ENCODE data around the gene PLD6. TPM values are rescaled to one million over a fixed set of nuclear protein-coding genes. Genes with fewer than 3 reads are reported as not detected.
"Not testable (repeated sequence)": the region's sequence is repeated elsewhere in the genome, so short reads cannot be mapped to it uniquely, and the experiment has no call there.

PLD6 gene
- total RNA-seq, 1 experiment from 2014 or later = 26.0 TPM

DNA sequence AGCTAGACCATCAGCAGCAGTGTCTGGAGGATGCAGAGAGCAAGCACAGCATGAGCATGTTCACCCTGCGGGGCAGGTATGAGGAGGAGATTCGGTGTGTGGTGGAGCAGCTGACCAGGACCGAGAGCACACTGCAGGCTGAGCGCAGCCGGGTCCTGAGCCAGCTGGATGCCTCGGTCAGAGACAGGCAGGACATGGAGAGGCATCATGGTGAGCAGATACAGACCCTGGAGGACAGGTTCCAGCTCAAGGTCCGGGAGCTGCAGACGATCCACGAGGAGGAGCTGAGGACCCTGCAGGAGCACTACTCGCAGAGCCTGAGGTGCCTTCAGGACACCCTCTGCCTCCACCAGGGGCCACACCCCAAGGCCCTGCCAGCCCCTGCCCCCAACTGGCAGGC lies 38.8 kb downstream of the PLD6 start:
- no peak for DNase-seq
- Histone ChIP-seq H3K4me1 (no peaks in the 10 kb centered on the region), H3K27ac (no peak overlapping the region), H3K36me3 (peaks cover 82% of the 10 kb centered on the region), H3K4me3 (no peak overlapping the region), H3K9me3 (replicated peaks) (no peaks in the 10 kb centered on the region), H3K27me3 (no peaks in the 10 kb centered on the region)

DNA sequence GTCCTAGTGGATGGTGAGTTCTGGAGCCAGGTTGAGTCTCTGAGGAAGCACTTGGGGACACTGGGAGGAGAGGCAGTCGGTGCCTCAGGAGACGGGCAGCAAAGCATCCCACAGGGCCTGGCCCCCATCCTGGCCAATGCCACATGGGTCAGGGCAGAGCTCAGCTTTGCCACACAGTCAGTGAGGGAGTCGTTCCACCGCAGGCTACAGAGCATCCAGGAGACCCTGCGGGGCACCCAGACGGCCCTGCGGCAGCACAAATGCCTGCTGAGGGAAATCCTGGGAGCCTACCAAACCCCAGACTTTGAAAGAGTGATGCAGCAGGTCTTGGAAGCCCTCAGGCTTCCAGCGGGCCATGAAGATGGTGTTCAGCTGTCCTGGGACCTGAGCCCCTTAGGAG lies 39.7 kb downstream of the PLD6 start:
- Histone ChIP-seq H3K27ac (no peak overlapping the region), H3K9me3 (replicated peaks) (no peaks in the 10 kb centered on the region), H3K4me3 (no peak overlapping the region), H3K36me3 (peaks cover 81% of the 10 kb centered on the region), H3K4me1 (no peaks in the 10 kb centered on the region), H3K27me3 (no peaks in the 10 kb centered on the region)
- DNase-seq = no peak

DNA sequence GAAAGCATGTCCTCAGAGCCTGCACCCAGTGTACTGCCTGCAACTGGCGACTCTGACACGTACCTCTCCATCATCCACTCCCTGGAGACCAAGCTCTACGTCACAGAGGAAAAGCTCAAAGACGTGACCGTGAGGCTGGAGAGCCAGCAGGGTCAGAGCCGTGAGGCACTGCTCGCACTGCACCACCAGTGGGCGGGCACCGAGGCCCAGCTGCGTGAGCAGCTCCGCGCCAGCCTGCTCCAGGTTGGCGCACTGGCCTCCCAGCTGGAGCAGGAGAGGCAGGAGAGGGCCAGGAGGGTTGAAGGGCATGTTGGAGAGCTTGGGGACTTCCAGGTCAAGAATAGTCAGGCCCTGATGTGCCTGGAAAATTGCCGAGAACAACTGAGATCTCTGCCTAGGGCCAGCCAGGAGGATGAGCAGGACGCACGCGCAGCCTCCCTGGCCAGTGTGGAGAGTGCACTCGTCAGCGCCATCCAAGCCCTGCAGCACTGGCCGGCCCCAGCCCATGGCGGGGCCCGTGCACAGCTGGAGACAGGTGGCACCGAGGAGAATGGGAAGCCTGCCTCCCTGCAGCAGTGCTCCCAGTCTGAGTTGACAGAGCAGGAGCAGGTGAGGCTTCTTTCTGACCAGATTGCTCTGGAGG lies 40.3 kb downstream of the PLD6 start:
- no peaks in the 10 kb centered on the region for H3K9me3 ChIP-seq (replicated peaks)
- no peaks in the 10 kb centered on the region for H3K27me3 ChIP-seq
- no peaks in the 10 kb centered on the region for H3K4me1 ChIP-seq
- H3K27ac ChIP-seq = no peak overlapping the region
- DNase-seq = no peak
- H3K4me3 ChIP-seq = no peak overlapping the region
- peaks cover 81% of the 10 kb centered on the region for H3K36me3 ChIP-seq

DNA sequence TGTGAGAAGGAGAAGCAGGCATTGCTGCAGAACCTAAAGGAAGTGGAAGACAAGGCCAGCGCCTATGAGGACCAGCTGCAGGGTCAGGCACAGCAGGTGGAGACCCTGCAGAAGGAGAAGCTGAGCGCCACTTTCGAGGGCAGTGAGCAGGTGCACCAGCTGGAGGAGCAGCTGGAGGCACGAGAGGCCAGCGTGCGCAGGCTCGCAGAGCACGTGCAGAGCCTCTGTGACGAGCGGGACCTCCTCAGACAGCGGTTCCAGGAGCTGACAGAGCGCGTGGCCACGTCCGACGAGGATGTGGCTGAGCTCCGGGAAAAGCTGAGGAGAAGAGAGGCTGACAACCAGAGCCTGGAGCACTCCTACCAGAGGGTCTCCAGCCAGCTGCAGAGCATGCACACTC lies 41.5 kb downstream of the PLD6 start:
- no peak for DNase-seq

DNA sequence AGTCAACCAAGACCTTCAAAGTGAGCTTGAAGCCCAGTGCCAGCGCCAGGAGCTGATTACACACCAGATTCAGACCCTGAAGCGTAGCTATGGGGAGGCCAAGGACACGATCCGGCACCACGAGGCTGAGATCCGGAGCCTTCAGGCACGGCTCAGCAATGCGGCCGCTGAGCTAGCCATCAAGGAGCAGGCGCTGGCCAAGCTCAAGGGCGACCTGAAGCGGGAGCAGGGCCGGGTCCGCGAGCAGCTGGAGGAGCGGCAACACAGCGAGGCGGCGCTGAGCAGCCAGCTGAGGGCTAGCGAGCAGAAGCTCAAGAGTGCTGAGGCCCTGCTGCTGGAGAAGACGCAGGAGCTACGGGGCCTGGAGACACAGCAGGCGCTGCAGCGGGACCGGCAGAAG lies 42.0 kb downstream of the PLD6 start:
- Histone ChIP-seq H3K27me3 (no peaks in the 10 kb centered on the region), H3K4me1 (no peaks in the 10 kb centered on the region), H3K9me3 (replicated peaks) (no peaks in the 10 kb centered on the region), H3K4me3 (no peak overlapping the region), H3K36me3 (peaks cover 92% of the 10 kb centered on the region), H3K27ac (no peak overlapping the region)
- no peak for DNase-seq

More for the DNA sequence above, 41.5 kb downstream of the PLD6 start:
- Histone ChIP-seq H3K27ac (no peak overlapping the region), H3K27me3 (no peaks in the 10 kb centered on the region), H3K4me1 (no peaks in the 10 kb centered on the region), H3K36me3 (peaks cover 88% of the 10 kb centered on the region), H3K4me3 (no peak overlapping the region), H3K9me3 (replicated peaks) (no peaks in the 10 kb centered on the region)

DNA sequence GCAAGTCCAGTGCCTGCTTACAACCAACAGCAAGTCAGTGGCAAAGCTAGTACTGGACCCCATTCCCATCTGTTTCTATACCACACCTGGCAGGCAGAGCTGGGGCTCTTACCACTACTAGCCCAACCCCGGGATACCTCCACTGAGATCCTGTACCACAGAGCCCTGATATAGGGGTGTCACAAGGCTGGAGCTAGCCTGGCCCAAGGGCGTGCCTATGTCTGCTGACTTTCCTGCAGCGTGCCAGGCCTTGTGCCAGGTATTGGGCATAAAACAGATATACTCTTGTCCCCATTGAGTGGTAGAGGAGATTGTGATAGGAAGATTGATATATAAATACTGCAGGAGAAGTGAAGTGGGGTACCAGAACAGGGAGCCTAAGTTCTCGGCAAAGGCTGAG lies 44.4 kb downstream of the PLD6 start:
- Histone ChIP-seq H3K9me3 (replicated peaks) (no peaks in the 10 kb centered on the region), H3K36me3 (peaks cover 87% of the 10 kb centered on the region), H3K4me1 (no peaks in the 10 kb centered on the region)

DNA sequence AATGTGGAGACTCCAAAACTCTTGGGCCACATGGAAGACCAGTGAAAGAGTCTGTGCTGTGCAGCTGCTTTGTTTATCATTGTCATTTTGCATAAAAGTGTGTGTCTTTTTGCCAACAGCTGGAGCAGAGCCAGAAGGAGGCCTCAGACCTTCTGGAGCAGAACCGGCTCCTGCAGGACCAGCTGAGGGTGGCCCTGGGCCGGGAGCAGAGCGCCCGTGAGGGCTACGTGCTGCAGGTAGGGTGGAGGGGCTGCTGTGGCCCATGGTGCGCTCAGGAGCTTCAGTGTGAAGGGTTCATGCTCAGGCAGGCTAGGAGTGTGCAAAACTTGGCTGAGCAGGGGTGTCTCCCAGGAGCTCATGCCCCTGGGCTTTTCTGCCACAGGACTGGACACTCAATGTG lies 45.0 kb downstream of the PLD6 start:
- no peaks in the 10 kb centered on the region for H3K27me3 ChIP-seq
- H3K36me3 ChIP-seq = peaks cover 87% of the 10 kb centered on the region
- H3K4me3 ChIP-seq = no peak overlapping the region
- H3K4me1 ChIP-seq = no peaks in the 10 kb centered on the region
- H3K27ac ChIP-seq = no peak overlapping the region
- H3K9me3 ChIP-seq (replicated peaks) = no peaks in the 10 kb centered on the region
- DNase-seq = no peak

More for the DNA sequence above, 44.4 kb downstream of the PLD6 start:
- no peak for DNase-seq
- Histone ChIP-seq H3K4me3 (no peak overlapping the region), H3K27ac (no peak overlapping the region), H3K27me3 (no peaks in the 10 kb centered on the region)

DNA sequence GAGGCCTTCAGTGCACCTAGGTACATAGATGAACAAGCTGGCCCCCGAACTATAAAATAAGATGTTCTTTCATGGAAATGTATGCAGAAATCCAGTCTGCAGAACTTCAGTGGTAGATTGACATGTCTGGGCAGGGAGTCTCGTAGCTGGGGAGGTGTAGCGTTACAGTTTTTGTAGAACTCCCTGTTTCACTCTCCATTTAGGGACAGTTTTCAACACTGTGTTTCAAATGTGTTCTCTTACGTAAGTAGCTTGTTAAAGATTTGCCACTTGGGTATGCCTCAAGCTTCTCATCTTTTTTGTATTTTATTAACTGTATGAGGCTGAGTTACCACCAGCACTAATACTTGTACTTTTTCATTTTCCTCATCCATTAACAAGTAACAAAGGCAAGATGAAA lies 46.6 kb downstream of the PLD6 start:
- Histone ChIP-seq H3K27ac (no peak overlapping the region), H3K36me3 (peaks cover 87% of the 10 kb centered on the region), H3K9me3 (replicated peaks) (no peaks in the 10 kb centered on the region), H3K4me3 (no peak overlapping the region), H3K27me3 (no peaks in the 10 kb centered on the region), H3K4me1 (no peaks in the 10 kb centered on the region)
- no peak for DNase-seq

DNA sequence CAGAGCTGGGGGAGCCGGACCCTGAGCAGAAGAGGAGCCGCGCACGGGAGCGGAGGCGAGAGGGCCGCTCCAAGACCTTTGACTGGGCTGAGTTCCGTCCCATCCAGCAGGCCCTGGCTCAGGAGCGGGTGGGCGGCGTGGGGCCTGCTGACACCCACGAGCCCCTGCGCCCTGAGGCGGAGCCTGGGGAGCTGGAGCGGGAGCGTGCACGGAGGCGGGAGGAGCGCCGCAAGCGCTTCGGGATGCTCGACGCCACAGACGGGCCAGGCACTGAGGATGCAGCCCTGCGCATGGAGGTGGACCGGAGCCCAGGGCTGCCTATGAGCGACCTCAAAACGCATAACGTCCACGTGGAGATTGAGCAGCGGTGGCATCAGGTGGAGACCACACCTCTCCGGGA lies 47.6 kb downstream of the PLD6 start:
- not testable (repeated sequence) for H3K9me3 ChIP-seq (replicated peaks); H3K4me3 ChIP-seq; DNase-seq; H3K27ac ChIP-seq; H3K27me3 ChIP-seq; H3K4me1 ChIP-seq
- peaks cover 87% of the 10 kb centered on the region for H3K36me3 ChIP-seq

DNA sequence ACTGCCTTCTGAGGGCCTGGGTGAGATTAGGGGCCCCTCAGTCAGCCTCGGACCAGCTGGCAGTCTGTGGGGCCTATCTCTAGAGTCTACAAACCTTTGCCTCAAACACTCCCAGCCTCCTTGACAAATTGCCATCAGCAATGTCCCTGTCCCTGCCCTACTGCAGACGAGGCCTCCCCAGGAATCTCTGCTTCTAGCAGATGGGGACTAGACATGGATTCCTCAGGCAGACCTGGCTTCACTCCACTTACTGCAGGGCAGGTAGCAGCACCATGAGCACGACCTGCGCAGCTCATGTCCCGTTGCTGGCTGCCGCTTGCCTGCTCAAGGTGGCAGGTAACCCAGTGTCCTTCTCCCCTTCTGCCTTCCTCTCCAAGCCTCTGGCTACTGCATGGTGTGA lies 49.1 kb downstream of the PLD6 start:
- H3K27ac ChIP-seq = no peak overlapping the region
- H3K4me1 ChIP-seq = no peaks in the 10 kb centered on the region
- H3K36me3 ChIP-seq = peaks cover 84% of the 10 kb centered on the region
- DNase-seq = no peak
- no peaks in the 10 kb centered on the region for H3K27me3 ChIP-seq
- no peaks in the 10 kb centered on the region for H3K9me3 ChIP-seq (replicated peaks)
- H3K4me3 ChIP-seq = no peak overlapping the region

DNA sequence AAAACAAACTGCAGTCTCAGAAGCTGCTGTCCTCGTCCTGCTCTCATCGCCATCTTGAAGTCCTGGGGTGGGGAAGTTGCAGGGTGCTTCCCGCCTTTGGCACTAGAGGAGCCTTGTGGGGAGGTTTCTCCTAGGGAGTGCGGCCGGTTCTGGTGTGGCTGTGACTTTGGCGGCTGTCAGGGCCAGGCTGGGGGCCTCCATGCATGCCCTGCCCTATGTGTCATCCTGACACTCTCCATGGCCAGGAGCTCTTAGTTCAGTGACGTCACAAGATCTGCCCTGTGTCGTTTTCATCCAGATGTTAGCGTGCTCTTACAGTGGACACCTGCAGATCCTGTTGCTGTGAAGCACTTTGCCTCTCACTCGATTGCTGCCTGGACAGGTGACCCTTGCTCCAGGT lies 49.6 kb downstream of the PLD6 start:
- Histone ChIP-seq H3K27me3 (no peaks in the 10 kb centered on the region), H3K4me3 (no peak overlapping the region), H3K36me3 (peaks cover 85% of the 10 kb centered on the region), H3K9me3 (replicated peaks) (no peaks in the 10 kb centered on the region), H3K27ac (no peak overlapping the region), H3K4me1 (no peaks in the 10 kb centered on the region)
- DNase-seq = no peak

DNA sequence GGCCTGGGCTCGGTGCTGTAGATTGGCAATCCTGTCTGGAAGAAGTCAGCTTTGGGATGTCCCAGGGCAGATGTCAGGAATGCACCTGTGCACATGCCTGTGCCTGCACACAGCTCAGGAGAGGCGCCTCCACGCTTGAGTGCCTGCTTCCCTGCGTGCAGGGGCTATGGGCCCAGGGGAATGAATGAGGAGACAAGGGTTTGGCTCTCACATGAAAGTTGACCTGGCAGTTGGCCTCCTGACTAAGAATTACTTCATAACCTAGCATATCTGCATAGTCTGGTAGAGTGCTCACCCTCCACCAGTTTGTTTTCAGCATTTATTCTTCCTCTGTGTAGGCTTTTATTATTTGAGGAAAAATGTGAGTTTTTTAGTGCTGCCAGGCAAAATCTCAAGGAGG lies 50.0 kb downstream of the PLD6 start:
- peaks cover 85% of the 10 kb centered on the region for H3K36me3 ChIP-seq
- DNase-seq = no peak
- no peak overlapping the region for H3K27ac ChIP-seq
- no peaks in the 10 kb centered on the region for H3K9me3 ChIP-seq (replicated peaks)
- H3K4me3 ChIP-seq = no peak overlapping the region
- no peaks in the 10 kb centered on the region for H3K27me3 ChIP-seq
- no peaks in the 10 kb centered on the region for H3K4me1 ChIP-seq

DNA sequence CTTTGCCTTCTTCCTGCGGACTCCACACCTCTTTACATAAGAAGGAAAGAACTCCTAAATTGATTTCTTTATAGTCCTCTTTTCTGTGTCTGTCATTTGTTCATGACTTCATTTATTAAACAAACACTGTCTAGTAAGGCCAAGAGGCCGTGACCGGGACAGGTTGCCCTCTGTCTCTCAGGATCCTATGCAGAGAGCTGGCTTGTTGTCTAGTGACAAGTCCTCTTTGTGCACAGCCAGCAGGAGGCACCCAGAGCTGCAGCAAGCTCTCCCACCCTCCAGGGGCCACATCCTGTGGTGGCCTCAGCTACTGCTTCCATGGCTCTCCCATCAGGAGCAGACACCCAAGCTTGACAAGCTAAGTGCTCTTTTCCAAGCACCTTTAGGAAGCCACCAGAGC lies 50.6 kb downstream of the PLD6 start:
- no peaks in the 10 kb centered on the region for H3K9me3 ChIP-seq (replicated peaks)
- no peak for DNase-seq
- H3K4me1 ChIP-seq = no peaks in the 10 kb centered on the region
- no peak overlapping the region for H3K4me3 ChIP-seq
- no peak overlapping the region for H3K27ac ChIP-seq
- no peaks in the 10 kb centered on the region for H3K27me3 ChIP-seq
- peaks cover 85% of the 10 kb centered on the region for H3K36me3 ChIP-seq

DNA sequence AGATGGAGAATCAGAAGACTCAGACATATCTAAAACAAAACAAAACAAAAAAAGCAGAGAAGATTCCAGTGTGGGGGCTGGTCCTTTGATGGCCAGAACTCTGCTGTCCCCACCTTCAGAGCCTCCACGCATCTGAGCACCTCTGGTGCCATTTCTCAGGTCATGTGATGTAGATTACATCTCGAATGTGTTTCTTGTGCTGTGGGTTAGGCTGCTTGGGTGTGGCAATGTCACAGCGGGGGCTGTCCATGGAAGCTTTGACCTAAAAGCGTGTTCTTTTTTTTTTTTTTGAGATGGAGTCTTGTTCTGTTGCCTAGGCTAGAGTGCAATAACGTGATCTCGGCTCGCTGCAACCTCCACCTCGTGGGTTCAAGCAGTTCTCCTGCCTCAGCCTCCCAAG lies 51.2 kb downstream of the PLD6 start:
- H3K36me3 ChIP-seq = peaks cover 85% of the 10 kb centered on the region

DNA sequence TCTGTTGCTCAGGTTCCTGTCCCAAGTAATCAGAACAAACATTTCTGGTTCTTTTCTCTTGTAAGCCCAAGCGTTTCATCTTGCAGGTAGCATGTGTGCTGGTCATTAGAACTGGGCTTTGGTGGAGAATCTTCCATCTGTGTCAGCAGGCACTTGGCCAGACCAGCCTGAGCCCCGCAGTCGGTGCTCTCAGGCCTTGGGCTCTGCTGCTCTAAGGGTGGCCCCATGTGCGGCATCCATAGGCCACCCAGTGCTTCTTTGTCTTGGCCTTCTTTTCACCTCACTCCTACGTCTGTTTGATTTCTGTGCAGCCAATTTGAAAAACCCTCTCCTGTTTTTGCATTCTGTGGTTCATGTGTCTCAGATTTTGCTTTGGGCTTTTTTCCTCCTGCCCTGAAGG lies 51.6 kb downstream of the PLD6 start:
- Histone ChIP-seq H3K27ac (no peak overlapping the region), H3K27me3 (no peaks in the 10 kb centered on the region), H3K36me3 (peaks cover 85% of the 10 kb centered on the region), H3K4me1 (no peaks in the 10 kb centered on the region), H3K9me3 (replicated peaks) (no peaks in the 10 kb centered on the region), H3K4me3 (no peak overlapping the region)
- no peak for DNase-seq

More for the DNA sequence above, 51.2 kb downstream of the PLD6 start:
- Histone ChIP-seq H3K4me1 (no peaks in the 10 kb centered on the region), H3K27me3 (no peaks in the 10 kb centered on the region), H3K27ac (no peak overlapping the region), H3K9me3 (replicated peaks) (no peaks in the 10 kb centered on the region), H3K4me3 (no peak overlapping the region)
- DNase-seq = no peak

DNA sequence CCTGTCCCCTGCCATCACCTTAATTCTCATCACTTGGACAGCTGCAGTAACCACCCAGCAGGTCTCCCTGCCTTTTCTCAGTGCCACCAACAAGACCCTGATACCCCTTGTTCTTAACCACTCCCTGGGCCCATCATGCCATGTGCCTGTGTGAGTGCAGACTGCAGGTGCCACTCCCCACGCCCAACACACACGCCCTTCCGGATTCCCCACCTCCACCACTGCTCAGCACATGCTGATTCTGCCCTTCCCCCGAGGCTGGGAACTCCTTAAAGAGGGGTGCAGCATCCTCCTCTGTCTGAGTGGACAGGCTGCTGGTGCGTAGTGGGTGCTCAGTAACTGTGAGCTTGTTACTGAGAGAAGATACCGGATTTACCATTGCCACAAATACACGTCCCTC lies 52.4 kb downstream of the PLD6 start:
- H3K27me3 ChIP-seq = no peaks in the 10 kb centered on the region
- H3K9me3 ChIP-seq (replicated peaks) = no peaks in the 10 kb centered on the region
- DNase-seq = no peak
- H3K4me3 ChIP-seq = no peak overlapping the region
- H3K27ac ChIP-seq = no peak overlapping the region
- H3K4me1 ChIP-seq = no peaks in the 10 kb centered on the region
- peaks cover 82% of the 10 kb centered on the region for H3K36me3 ChIP-seq
